HG02588 (cell line): ENCODE measurements around the gene KIF1A.

Experiments
- ATAC-seq: cut with Tn5 transposase; IDR thresholded peaks from one replicate; pipeline ENCODE4 v1.9.1; 2021; ENCODE audit warnings: mild to moderate bottlenecking, moderate library complexity; ENCODE audit not compliant: unreplicated experiment

KIF1A gene

GRCh38 chr2:240723851-240724250 is 96.2 kb downstream of the KIF1A start:
- no peak for ATAC-seq

- ATAC-seq = no peak
These were observed 97.0 kb downstream of the KIF1A start for GRCh38 chr2:240722796-240723735.

- no peak for ATAC-seq
These were observed 97.6 kb downstream of the KIF1A start for GRCh38 chr2:240722376-240722775.

GRCh38 chr2:240721596-240722180 is 98.3 kb downstream of the KIF1A start:
- ATAC-seq = no peak

GRCh38 chr2:240720686-240721595 is 99.1 kb downstream of the KIF1A start:
- ATAC-seq = no peak

GRCh38 chr2:240719676-240720545 is 100.1 kb downstream of the KIF1A start:
- no peak for ATAC-seq

GRCh38 chr2:240718896-240719490 is 101.0 kb downstream of the KIF1A start:
- no peak for ATAC-seq

- no peak for ATAC-seq
These were observed 102.1 kb downstream of the KIF1A start for GRCh38 chr2:240717681-240718581.

- ATAC-seq = no peak
These were observed 102.8 kb downstream of the KIF1A start for GRCh38 chr2:240717181-240717641.

- no peak for ATAC-seq
These were observed 103.8 kb downstream of the KIF1A start for GRCh38 chr2:240716130-240716798.

- ATAC-seq = no peak
These were observed 105.0 kb downstream of the KIF1A start for GRCh38 chr2:240714747-240715725.

GRCh38 chr2:240713928-240714746 is 105.9 kb downstream of the KIF1A start:
- no peak for ATAC-seq

GRCh38 chr2:240713071-240713927 is 106.7 kb downstream of the KIF1A start:
- ATAC-seq = no peak

GRCh38 chr2:240712121-240712520 is 107.9 kb downstream of the KIF1A start:
- ATAC-seq = no peak

GRCh38 chr2:240711701-240712100 is 108.3 kb downstream of the KIF1A start:
- ATAC-seq = no peak
